Suppressor macrophage (primary cell): ENCODE results near the gene CSAG3.
"Not testable (repeated sequence)": the region's sequence is repeated elsewhere in the genome, so short reads cannot be mapped to it uniquely, and the experiment has no call there.

Source experiments
- DNase-seq, 4 experiments: peaks; one replicate each; pipeline ENCODE4 v3.0.0-alpha.2; 2020 to 2022
- total RNA-seq, 17 experiments: gene quantifications; one replicate each; lab custom pipeline; 2026; ENCODE audit warnings: mixed read lengths in 6 of 17, inconsistent platforms in 3 of 17; lab: John Stamatoyannopoulos, UW

The CSAG3 gene
- 0 to 0.38 (median 0) reads per million in 17 experiments for total RNA-seq

- not testable (repeated sequence) for DNase-seq
These were observed at the start of gene CSAG3 for GRCh38 chrX:152758918-152759317. Gene CSAG3 (plus strand): TSS chrX:152759218.

GRCh38 chrX:152713195-152713594, 45.8 kb upstream of the CSAG3 start:
- DNase-seq = not testable (repeated sequence)

- DNase-seq = not testable (repeated sequence)
These were observed 44.9 kb upstream of the CSAG3 start, which contains the start of gene MAGEA2B for GRCh38 chrX:152713815-152714787. Gene MAGEA2B (plus strand): TSS chrX:152714628. CDS start chrX:152717107, 2,479 bp downstream.

- no peak for DNase-seq
These were observed 33.6 kb upstream of the CSAG3 start for GRCh38 chrX:152725409-152725808.

GRCh38 chrX:152733261-152733975, 25.6 kb upstream of the CSAG3 start, which contains the start of the genes CSAG1 and MAGEA12:
Gene CSAG1 (minus strand): TSS chrX:152733721. CDS start chrX:152732460, 1,261 bp downstream.
Gene MAGEA12 (plus strand): TSS chrX:152733757. CDS start chrX:152736162, 2,405 bp downstream.
- no peak for DNase-seq

- DNase-seq = not testable (repeated sequence)
These were observed 24.7 kb upstream of the CSAG3 start for GRCh38 chrX:152734143-152734858.

- no peak for DNase-seq
These were observed 23.9 kb upstream of the CSAG3 start for GRCh38 chrX:152735101-152735500.

GRCh38 chrX:152735860-152736511, 23.0 kb upstream of the CSAG3 start:
- no peak for DNase-seq

- DNase-seq = not testable (repeated sequence)
These were observed 22.5 kb upstream of the CSAG3 start for GRCh38 chrX:152736528-152736927.

GRCh38 chrX:152738560-152738959, 20.5 kb upstream of the CSAG3 start:
- no peak for DNase-seq

GRCh38 chrX:152753686-152754650, 5.0 kb upstream of the CSAG3 start, which contains the start of gene MAGEA2:
Gene MAGEA2 (minus strand): TSS chrX:152753842. CDS start chrX:152751363, 2,479 bp downstream.
- not testable (repeated sequence) for DNase-seq

GRCh38 chrX:152754871-152755270, 4.1 kb upstream of the CSAG3 start:
- DNase-seq = not testable (repeated sequence)

- DNase-seq = not testable (repeated sequence)
These were observed 526 bp downstream of the CSAG3 start for GRCh38 chrX:152759544-152759943.

GRCh38 chrX:152761582-152761981, 2.6 kb downstream of the CSAG3 start:
- not testable (repeated sequence) for DNase-seq

GRCh38 chrX:152766562-152766961, 7.5 kb downstream of the CSAG3 start:
- not testable (repeated sequence) for DNase-seq

GRCh38 chrX:152769549-152770289, 10.7 kb downstream of the CSAG3 start, which contains the start of gene MAGEA6:
Gene MAGEA6 (minus strand): TSS chrX:152769689. CDS start chrX:152767650, 2,039 bp downstream.
- not testable (repeated sequence) for DNase-seq

GRCh38 chrX:152787062-152787461, 28.0 kb downstream of the CSAG3 start:
- DNase-seq = not testable (repeated sequence)

- DNase-seq = no peak
These were observed 39.9 kb downstream of the CSAG3 start for GRCh38 chrX:152798945-152799344.

GRCh38 chrX:152806035-152806434, 47.0 kb downstream of the CSAG3 start:
- no peak for DNase-seq
